Muscle of arm (tissue), 14 donors: ENCODE results near the gene TSNAXIP1. TPM values are rescaled to one million over a fixed set of nuclear protein-coding genes. Genes with fewer than 3 reads are reported as not detected.
A peak's percentile ranks its signal among the peaks of the same experiment; 100 is the strongest.

Experiments
- DNase-seq: peaks from one replicate; pipeline ENCODE4 v3.0.0-alpha.2; 2013
- long read RNA-seq, 11 donors: transcript quantifications; one replicate each; lab custom pipeline, GENCODE V29; 2026
- polyA plus RNA-seq, 12 donors: library from polyadenylated mRNA; unstranded; fragments of 120-200 nt; gene quantifications; one replicate each; pipeline ENCODE4 v1.2.1, GENCODE V29; 2013; ENCODE audit not compliant: insufficient read length in 12 of 12

The TSNAXIP1 gene, protein sequence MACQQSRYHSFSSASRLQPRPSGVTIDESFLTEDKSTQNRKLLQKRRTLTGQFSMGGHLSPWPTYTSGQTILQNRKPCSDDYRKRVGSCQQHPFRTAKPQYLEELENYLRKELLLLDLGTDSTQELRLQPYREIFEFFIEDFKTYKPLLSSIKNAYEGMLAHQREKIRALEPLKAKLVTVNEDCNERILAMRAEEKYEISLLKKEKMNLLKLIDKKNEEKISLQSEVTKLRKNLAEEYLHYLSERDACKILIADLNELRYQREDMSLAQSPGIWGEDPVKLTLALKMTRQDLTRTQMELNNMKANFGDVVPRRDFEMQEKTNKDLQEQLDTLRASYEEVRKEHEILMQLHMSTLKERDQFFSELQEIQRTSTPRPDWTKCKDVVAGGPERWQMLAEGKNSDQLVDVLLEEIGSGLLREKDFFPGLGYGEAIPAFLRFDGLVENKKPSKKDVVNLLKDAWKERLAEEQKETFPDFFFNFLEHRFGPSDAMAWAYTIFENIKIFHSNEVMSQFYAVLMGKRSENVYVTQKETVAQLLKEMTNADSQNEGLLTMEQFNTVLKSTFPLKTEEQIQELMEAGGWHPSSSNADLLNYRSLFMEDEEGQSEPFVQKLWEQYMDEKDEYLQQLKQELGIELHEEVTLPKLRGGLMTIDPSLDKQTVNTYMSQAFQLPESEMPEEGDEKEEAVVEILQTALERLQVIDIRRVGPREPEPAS
- polyA plus RNA-seq = 1 to 10 TPM in 7 of 12 donors, under 1 TPM in 3, not detected in 2; 0.83 to 5.0 (median 1.3) TPM
- long read RNA-seq, donor 1, partial matches to known transcripts = 10 of 10 reads
- long read RNA-seq, donor 1, other reads (novel, unspliced or antisense) = 0 of 10 reads
- long read RNA-seq, donor 2 = 0 reads
- long read RNA-seq, donor 3 = 0 reads
- long read RNA-seq, donor 4 = 0 reads
- long read RNA-seq, donor 5, partial matches to known transcripts = 43 of 48 reads
- long read RNA-seq, donor 5, other reads (novel, unspliced or antisense) = 5 of 48 reads
- long read RNA-seq, donor 6 = 0 reads
- long read RNA-seq, donor 7, partial matches to known transcripts = 5 of 5 reads
- long read RNA-seq, donor 7, other reads (novel, unspliced or antisense) = 0 of 5 reads
- long read RNA-seq, donor 8, partial matches to known transcripts = 20 of 20 reads
- long read RNA-seq, donor 8, other reads (novel, unspliced or antisense) = 0 of 20 reads
- long read RNA-seq, donor 9 = 0 reads
- long read RNA-seq, donor 10 = 0 reads
- long read RNA-seq, donor 11 = 0 reads

DNA sequence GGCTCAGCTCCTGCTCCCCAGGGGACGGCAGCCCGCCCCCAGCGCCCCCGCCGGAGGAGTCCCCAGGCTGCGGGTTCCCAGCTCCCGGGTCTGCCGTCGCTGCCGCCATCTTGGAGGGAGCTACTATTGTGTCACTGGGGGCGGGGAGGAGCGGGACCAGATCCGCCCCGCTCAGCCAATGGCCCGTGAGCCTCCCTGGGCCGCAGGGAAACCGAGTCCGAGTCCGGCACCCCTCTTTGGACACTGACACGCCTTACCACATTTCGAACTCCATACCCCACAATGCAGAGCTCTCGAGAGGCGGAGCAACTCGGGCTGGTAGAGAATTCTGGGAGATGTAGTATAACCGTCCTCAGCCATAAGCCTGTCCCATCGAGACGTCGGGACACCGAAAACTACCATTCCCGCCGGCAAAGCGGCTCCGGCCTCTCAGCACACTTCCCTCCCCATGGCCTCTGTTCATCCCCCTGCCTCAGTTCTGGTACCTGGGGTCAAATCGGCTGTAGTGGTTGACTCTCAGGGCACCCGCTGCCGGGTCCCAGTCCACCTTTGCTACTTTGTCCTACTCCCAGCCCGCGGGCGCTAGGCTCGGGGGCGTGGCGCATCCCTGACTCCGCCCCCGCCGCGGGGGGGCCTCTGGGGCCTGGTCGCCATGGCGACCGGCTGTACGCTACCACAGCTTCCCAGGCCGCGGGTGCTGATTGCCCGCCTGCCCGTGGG is at the start of gene TSNAXIP1, which contains the start of gene RANBP10:
Gene TSNAXIP1, plus strand, starts transcription at position 462 of the 720 bp plus-strand sequence. CDS start 261 bp downstream, outside the sequence.
Gene RANBP10, minus strand, starts transcription at position 133 of the 720 bp plus-strand sequence. Its CDS starts 24 bp downstream, at position 109.
- peak; percentile 98 for DNase-seq

GRCh38 chr16:67758006-67758405 is 48.7 kb upstream of the TSNAXIP1 start:
- no peak for DNase-seq

GRCh38 chr16:67758966-67759365 is 47.7 kb upstream of the TSNAXIP1 start:
- DNase-seq = no peak

- no peak for DNase-seq
Observed at GRCh38 chr16:67760206-67760955, 46.3 kb upstream of the TSNAXIP1 start.

GRCh38 chr16:67760956-67761230 is 45.8 kb upstream of the TSNAXIP1 start:
- DNase-seq = no peak

- DNase-seq = no peak
Observed at GRCh38 chr16:67761924-67762323, 44.8 kb upstream of the TSNAXIP1 start.

GRCh38 chr16:67762385-67762784 is 44.3 kb upstream of the TSNAXIP1 start:
- no peak for DNase-seq

DNA sequence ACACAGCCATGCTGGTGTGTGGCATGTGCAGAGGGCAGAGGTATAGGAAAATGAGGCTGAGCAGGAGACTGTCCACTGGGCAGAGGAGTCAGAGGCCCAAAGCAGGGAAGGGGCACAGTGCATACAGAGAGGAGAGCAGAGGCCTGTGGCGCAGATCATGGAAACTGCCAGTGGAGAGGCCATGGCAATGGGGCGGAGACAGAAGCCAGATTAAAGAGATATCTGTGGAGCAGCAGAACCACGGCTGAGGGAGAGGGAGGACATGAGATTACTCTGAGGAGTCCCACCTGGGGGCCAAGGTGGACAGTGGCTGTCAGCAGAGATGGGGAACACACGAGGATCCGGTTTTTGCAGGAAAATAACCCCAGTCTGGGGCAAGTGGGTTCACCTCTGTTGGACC is 43.6 kb upstream of the TSNAXIP1 start:
- DNase-seq = no peak

- DNase-seq = no peak
Observed at GRCh38 chr16:67764158-67764667, 42.5 kb upstream of the TSNAXIP1 start.

DNA sequence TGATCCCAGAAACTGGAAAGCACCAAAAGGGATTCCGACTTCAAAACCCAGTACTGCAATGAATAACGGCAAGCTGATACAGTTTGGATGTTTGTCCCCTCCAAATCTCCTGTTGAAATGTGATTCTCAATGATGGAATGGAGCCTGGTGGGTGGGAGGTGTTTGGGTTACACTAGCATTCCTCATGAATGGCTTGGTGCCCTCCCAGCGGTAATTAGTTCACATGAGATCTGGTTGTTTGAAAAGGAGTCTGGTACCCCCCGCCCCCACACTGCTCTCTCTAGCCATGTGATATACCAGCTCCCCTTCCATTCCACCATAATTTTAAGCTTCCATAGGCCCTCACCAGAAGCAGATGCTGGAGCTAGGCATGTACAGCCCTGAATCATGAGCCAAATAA is 40.4 kb upstream of the TSNAXIP1 start:
- DNase-seq = no peak

- no peak for DNase-seq
Observed at GRCh38 chr16:67767953-67768352, 38.7 kb upstream of the TSNAXIP1 start.

- DNase-seq = no peak
Observed at GRCh38 chr16:67770346-67770991, 36.2 kb upstream of the TSNAXIP1 start.

DNA sequence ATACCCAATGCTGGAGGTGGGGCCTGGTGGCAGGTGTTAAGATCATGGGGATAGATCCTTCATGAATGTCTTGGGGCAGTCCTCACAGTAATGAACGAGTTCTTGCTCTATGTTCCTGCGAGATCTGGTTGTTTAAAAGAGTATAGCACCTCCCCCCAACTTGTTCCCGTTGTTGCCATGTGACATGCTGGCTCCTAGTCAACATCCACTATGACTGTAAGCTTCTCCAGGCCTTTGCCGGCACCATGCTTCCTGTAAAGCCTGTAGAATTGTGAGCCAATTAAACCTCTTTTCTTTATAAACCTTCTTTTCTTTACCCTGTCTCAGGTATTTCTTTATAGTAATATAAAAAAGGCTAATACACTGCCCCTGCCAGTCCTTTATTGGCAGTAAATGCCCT is 33.6 kb upstream of the TSNAXIP1 start:
- DNase-seq = no peak

DNA sequence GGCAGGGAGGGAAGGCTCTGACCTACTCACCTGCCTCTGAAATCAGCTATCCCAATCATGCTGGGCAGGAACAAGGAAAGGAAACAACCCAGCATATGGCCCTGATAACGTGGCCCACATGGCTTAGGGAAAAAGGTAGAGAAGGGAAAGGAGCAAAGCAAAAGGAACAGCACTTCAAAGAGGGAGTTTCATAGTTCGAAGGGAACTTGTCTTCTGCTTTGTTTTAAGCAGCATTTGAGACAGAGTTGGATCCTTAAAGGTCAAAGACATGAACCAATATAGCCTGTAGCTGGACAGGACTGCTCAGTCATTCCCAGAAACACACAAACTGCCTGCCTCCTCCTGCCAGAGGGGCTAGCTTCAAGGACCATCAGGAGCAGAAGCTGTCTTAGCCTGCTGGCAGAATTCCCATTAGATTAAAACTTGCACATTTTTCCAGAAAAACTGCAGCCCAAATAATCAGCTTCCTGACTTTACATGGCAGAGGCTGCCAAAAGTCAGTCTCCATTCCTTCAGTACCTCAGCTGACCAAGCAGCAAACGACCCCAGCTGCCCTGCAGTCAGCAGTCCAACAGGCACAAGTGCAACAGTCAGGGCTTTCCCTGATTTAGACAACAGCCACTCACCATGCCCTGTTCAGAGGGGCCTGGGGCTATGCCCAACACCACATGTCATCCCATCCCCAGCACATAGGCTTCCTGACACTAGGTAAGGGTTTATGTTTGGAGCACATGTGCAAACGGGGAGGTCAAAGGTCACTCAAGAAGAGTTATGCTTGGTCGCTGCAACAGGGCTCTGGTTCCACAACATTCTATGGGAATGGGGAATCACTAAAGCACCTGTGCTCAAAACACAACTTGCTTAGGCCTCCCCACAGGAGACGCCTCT is 32.9 kb upstream of the TSNAXIP1 start:
- no peak for DNase-seq

DNA sequence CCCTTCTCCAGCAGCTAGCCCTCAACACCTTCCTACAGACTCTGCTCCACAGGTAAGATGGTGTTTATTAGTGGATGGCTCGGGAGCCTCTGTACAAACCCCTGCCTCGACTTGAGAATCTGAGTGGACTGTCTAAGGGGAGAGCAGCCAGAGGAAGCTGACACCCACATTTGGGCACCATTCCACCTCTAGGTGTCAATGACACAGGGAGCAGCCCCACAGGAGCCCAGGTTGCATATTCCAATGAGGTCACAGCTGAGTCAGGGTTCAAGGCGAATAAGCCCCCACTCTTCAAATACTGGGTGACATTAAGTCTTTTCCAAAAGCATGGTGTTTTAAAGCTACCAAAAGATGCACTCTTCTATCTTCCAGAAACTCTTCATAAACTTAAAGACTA is 32.2 kb upstream of the TSNAXIP1 start:
- DNase-seq = no peak

DNA sequence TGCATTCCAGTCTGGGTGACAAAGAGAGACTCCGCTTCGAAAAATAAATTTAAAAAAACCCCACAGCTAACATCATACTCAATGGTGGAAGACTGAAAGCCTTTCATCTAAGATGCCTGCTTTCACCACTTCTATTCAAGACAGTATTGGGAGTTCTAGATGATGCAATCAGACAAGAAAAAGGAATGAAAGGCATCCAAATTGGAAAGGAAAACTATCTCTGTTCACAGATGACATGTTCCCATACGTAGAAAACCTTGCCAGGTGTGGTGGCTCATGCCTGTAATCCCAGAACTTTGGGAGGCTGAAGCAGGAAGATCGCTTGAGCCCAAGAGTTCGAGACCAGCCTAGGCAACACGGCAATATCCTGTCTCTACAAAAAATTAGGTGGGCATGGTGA is 31.4 kb upstream of the TSNAXIP1 start:
- no peak for DNase-seq

- DNase-seq = no peak
Observed at GRCh38 chr16:67779256-67780014, 27.3 kb upstream of the TSNAXIP1 start.
